Measurements from ENCODE around the gene OR7C2.

OR7C2 gene

DNA sequence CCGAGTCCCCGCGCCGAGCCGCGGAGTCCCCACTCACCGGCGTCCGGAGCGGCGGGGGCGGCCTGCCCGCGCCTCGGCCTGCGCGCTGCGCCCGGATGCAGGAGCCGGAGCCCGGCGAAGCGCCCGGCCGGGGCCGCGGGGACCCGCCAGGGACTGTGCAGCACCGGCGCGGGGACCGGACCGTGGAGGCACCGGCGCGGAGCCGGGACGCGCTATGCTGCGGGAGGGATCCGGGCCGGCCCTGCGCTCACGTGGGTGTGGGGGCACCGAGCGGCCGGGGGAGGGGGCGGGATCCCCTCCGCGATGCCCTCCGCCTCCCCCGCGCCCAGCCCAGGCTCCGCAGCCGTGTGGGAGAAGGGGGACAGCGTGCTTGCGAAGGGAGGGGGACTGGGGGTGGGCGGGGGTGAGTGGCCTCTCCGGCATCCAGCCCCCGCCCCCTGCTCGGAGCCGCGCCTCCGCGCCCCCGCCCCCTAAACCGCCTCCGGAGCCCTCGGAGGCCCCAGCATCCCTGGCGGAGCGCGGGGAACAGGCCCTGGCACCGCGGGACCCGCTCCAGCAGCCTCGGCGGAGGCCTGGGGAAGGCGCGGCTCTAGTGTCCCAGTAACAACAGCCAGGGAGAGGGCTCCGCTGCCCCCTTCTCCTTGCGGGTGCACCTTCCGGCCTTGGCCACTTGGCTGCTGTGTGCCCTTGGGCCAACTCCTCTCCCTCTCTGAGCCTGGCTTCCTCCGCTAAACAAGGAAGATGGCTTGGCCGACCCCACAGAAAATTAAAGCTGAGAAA is 38.4 kb downstream of the OR7C2 start, which contains the start of gene SLC1A6:
SLC1A6 (minus strand) TSS at position 389 of the 780 bp plus-strand sequence. CDS start 6,954 bp downstream, outside the sequence.
- DNase-seq: no peak

DNA sequence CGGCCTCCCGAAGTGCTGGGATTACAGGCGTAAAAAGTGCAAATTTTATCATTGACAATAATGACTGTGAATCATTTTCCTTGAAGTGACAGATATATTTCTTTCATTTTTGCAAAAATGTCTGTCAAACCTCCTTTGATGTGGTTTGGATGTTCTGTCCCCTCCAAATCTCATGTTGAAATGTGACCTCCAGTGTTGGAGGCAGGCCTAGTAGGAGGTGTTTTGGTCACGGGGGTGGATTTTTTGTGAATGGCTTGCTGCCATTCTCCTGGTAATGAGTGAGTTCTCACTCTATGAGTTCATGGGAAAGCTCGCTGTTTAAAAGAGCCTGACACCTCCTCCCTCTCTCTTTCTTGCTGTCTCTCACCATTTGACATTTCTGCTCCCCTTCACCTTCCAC is 43.8 kb downstream of the OR7C2 start:
- DNase-seq: no peak
